DMS53 (cell line): ENCODE results near the gene TMEM200A.

Source experiments
- DNase-seq: peaks from one replicate; lab custom pipeline; 2025; lab: John Stamatoyannopoulos, UW

The TMEM200A gene

GRCh38 chr6:130377915-130378314, 12.1 kb downstream of the TMEM200A start:
- DNase-seq = no peak

GRCh38 chr6:130379223-130379622, 13.4 kb downstream of the TMEM200A start:
- DNase-seq = no peak

GRCh38 chr6:130381012-130381411, 15.2 kb downstream of the TMEM200A start:
- DNase-seq = no peak

- DNase-seq = no peak
Observed at GRCh38 chr6:130381459-130382380, 15.9 kb downstream of the TMEM200A start.

- no peak for DNase-seq
Observed at GRCh38 chr6:130382872-130383490, 17.2 kb downstream of the TMEM200A start.

GRCh38 chr6:130385064-130385695, 19.4 kb downstream of the TMEM200A start:
- peak; percentile 64 for DNase-seq

GRCh38 chr6:130389142-130389541, 23.3 kb downstream of the TMEM200A start:
- no peak for DNase-seq

GRCh38 chr6:130390890-130391289, 25.1 kb downstream of the TMEM200A start:
- no peak for DNase-seq

- no peak for DNase-seq
Observed at GRCh38 chr6:130393306-130393705, 27.5 kb downstream of the TMEM200A start.

- DNase-seq = no peak
Observed at GRCh38 chr6:130394246-130394645, 28.4 kb downstream of the TMEM200A start.

GRCh38 chr6:130395164-130395563, 29.3 kb downstream of the TMEM200A start:
- DNase-seq = no peak

GRCh38 chr6:130396722-130397121, 30.9 kb downstream of the TMEM200A start:
- DNase-seq = no peak

GRCh38 chr6:130405549-130405948, 39.7 kb downstream of the TMEM200A start:
- no peak for DNase-seq

- DNase-seq = no peak
Observed at GRCh38 chr6:130407032-130407431, 41.2 kb downstream of the TMEM200A start.

- DNase-seq = no peak
Observed at GRCh38 chr6:130409418-130410100, 43.7 kb downstream of the TMEM200A start.

GRCh38 chr6:130411481-130411880, 45.7 kb downstream of the TMEM200A start:
- no peak for DNase-seq

GRCh38 chr6:130412556-130413290, 46.9 kb downstream of the TMEM200A start:
- no peak for DNase-seq

GRCh38 chr6:130417951-130418350, 52.1 kb downstream of the TMEM200A start:
- DNase-seq = no peak

GRCh38 chr6:130420911-130421310, 55.1 kb downstream of the TMEM200A start:
- DNase-seq = no peak

GRCh38 chr6:130421585-130421984, 55.8 kb downstream of the TMEM200A start:
- DNase-seq = no peak

- no peak for DNase-seq
Observed at GRCh38 chr6:130423044-130423443, 57.2 kb downstream of the TMEM200A start.

GRCh38 chr6:130424710-130425109, 58.9 kb downstream of the TMEM200A start:
- no peak for DNase-seq
